Cardiac septum (tissue), 1 donor: Measurements from ENCODE around the gene BOLA1. TPM values are rescaled to one million over a fixed set of nuclear protein-coding genes. Genes with fewer than 3 reads are reported as not detected.

Experiments used
- total RNA-seq: library from RNA; stranded (reverse); fragmentation: NEBNext Ultra II Directional; extraction: Animal tissue kit (Norgen Biotek cat#: 25700); gene quantifications from one replicate; pipeline ENCODE4 v1.2.1, GENCODE V29; 2021
- donor health status: DM: no; HTN: no; CAD: no.

BOLA1 gene
- total RNA-seq, 1 donor from 2014 or later = 13.8 TPM

Other genes starting within 250 kb of the BOLA1 start
- 8.1 TPM for gene FCGR1A, start 116.9 kb upstream of the BOLA1 start, total RNA-seq
- gene SV2A, start 18.3 kb downstream of the BOLA1 start, total RNA-seq = 0.83 TPM
- gene SF3B4, start 28.2 kb downstream of the BOLA1 start, total RNA-seq = 30.3 TPM
- gene MTMR11, start 37.3 kb downstream of the BOLA1 start, total RNA-seq = 6.1 TPM
- gene OTUD7B, start 111.2 kb downstream of the BOLA1 start, total RNA-seq = 32.6 TPM
- gene VPS45, start 168.2 kb downstream of the BOLA1 start, total RNA-seq = 71.6 TPM